Natural killer cell treated with Interleukin-12 subunit alpha and Interleukin-12 subunit beta and Interleukin-15 and Interleukin-18, amount 100 ng/mL, for 72 hours (primary cell): ENCODE data around the gene CAST. TPM values are rescaled to one million over a fixed set of nuclear protein-coding genes. Genes with fewer than 3 reads are reported as not detected.

Experiments
- ATAC-seq, 2 donors: fragments of 150-1000 bp; cut with Tn5 transposase in 1 of 2; sonication (Bioruptor Pico), chemical (Tn5 transposase) in 1 of 2; 2 replicates each; pipeline ENCODE4 v1.10.0; 2021
- DNase-seq: peaks from one replicate; pipeline ENCODE4 v3.0.0; 2022; ENCODE audit warnings: low spot score
- H3K27ac Mint-ChIP-seq, 2 donors: 1 replicate in 1 of 2; 2 replicates in 1 of 2; pipeline ENCODE4 v1.8.0; 2022; ENCODE audit warnings: mixed read lengths in 2 of 2, mild to moderate bottlenecking in 1 of 2, moderate library complexity in 1 of 2
- H3K27me3 Mint-ChIP-seq, 2 donors: 1 replicate in 1 of 2; 2 replicates in 1 of 2; pipeline ENCODE4 v1.8.0; 2022; ENCODE audit warnings: mixed read lengths in 2 of 2
- H3K36me3 Mint-ChIP-seq: one replicate; pipeline ENCODE4 v1.8.0; 2022; ENCODE audit warnings: mixed read lengths
- H3K4me1 Mint-ChIP-seq, 2 donors: 1 replicate in 1 of 2; 2 replicates in 1 of 2; pipeline ENCODE4 v1.8.0; 2022; ENCODE audit warnings: low read depth in 2 of 2, mixed read lengths in 2 of 2, mild to moderate bottlenecking in 1 of 2
- H3K4me3 Mint-ChIP-seq: one replicate; pipeline ENCODE4 v1.8.0; 2022; ENCODE audit warnings: mixed read lengths
- H3K9me3 Mint-ChIP-seq: 2 replicates; pipeline ENCODE4 v1.8.0; 2022; ENCODE audit warnings: mixed read lengths
- total RNA-seq, 2 donors: library from RNA; stranded (reverse); gene quantifications; one replicate each; pipeline ENCODE4 v1.2.3, GENCODE V29; 2022

CAST gene
- total RNA-seq, 2 donors from 2014 or later: 86.3 to 101 TPM

DNA sequence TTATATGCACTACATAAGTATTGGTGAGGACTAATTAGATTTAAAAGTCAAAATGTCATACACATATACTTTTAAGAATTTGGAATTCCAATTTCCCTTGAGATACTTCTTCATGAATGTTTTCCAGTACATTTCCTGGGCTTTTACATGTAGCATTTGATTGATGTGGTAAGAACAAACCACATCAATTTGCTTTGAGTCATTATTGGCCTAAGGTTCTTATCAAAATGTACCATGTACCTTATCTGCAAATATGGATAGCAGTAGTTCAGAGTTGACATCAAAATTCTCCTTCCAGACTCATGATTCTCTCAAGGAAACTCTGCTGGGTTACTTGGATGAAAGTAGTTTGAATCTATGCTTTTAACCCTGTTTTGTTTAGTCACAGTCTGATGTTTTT lies 2.5 kb downstream of the CAST start:
- H3K9me3 Mint-ChIP-seq: no peaks in the 10 kb centered on the region
- no peak overlapping the region for H3K4me3 Mint-ChIP-seq
- H3K27me3 Mint-ChIP-seq: peaks cover 3 to 8% of the 10 kb centered on the region in 2 donors
- no peak for DNase-seq
- peaks cover 45 to 47% of the 10 kb centered on the region in 2 donors for H3K4me1 Mint-ChIP-seq
- H3K27ac Mint-ChIP-seq: no peak overlapping the region
- peaks cover 4% of the 10 kb centered on the region for H3K36me3 Mint-ChIP-seq
- ATAC-seq: no peak

DNA sequence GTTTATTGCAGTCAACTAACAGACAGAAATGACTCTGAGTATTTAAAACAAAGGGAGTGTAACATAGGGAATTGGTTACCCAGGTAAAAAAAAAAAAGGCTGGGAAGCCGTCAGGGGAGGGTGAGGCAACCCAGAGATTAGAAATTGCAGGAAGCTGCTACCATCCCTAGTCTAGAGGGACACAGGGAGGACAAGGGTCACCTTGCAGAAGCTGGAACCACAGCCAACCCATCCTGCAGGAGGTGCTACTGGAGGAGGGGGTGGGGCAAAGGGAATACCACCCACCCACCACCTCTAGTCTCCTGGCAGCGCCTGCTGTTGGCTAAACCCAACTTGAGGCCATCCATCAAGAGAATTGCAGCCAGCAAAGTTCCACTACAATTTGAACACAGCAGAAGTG lies 6.5 kb downstream of the CAST start:
- no peak for DNase-seq
- Mint-ChIP-seq H3K36me3 (no peaks in the 10 kb centered on the region), H3K9me3 (no peaks in the 10 kb centered on the region), H3K27ac (peak overlapping the region in 1 of 2 donors; percentile 50), H3K4me3 (no peak overlapping the region), H3K27me3 (no peaks in the 10 kb centered on the region), H3K4me1 (peaks cover 42 to 43% of the 10 kb centered on the region in 2 donors)
- ATAC-seq: no peak

DNA sequence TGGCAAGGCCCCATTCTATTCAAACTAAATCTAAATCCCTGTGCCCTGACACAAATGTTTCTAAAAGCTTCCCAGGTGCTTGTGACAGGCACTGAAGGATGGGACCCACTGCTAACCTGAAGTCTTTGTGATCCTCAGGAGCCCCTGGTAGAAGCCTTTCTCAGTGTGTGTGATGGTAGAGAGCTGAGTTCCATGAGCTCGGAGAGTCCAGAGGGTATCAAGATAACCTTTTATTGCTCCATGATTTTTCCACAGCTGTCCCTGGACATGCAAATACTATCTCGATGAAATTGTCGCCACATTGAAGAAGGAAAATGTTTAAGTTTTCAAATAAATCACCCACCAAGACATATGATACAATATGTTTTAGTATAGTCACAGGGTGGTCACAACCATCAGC lies 7.7 kb downstream of the CAST start:
- H3K4me1 Mint-ChIP-seq: peaks cover 35 to 39% of the 10 kb centered on the region in 2 donors
- H3K9me3 Mint-ChIP-seq: no peaks in the 10 kb centered on the region
- no peak for DNase-seq
- H3K27ac Mint-ChIP-seq: no peak overlapping the region
- H3K4me3 Mint-ChIP-seq: no peak overlapping the region
- ATAC-seq: no peak
- no peaks in the 10 kb centered on the region for H3K27me3 Mint-ChIP-seq
- no peaks in the 10 kb centered on the region for H3K36me3 Mint-ChIP-seq

DNA sequence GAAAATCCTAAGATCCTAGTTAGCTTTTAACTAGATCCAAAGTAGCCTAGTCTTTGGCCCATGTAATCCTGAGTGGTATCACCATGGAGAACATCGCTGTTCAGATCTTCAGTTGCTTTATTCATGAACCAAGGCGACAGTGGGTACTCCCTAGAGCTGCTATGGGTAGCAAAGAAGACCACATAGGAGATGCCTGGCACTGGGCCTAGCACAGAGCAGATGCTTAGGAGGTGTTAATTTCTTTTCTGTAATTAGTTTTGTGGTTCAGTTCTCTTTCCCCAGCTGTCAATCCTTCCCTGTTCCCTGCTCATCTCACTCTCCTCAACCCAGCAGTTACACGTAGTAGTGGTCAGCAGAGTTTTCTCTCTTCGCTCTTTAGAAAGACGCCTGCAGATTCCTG lies 9.3 kb downstream of the CAST start:
- Mint-ChIP-seq H3K27ac (peak overlapping the region; percentile 32), H3K36me3 (no peaks in the 10 kb centered on the region), H3K4me1 (peaks cover 38% of the 10 kb centered on the region in 2 donors), H3K4me3 (no peak overlapping the region), H3K9me3 (no peaks in the 10 kb centered on the region), H3K27me3 (no peaks in the 10 kb centered on the region)
- no peak for ATAC-seq
- DNase-seq: no peak

DNA sequence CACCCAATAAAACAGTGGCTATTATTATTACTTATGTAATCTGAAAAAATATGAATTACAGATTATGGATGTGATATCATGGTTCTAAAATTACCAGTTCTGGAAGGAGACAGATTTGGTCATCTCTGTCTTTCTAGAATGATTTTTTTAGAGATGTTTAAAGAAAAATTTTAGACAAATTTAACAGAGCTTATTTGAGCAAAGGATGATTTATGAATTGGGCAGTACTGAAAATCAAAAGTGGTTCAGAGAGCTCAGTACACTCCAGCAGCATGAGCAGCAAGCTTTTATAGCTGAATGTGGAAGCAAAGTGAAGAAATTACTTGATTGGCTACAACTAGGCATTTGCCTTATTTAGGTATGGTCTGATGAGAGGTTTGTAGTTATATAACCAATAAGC lies 11.0 kb downstream of the CAST start:
- Mint-ChIP-seq H3K4me3 (no peak overlapping the region), H3K27me3 (no peaks in the 10 kb centered on the region), H3K9me3 (no peaks in the 10 kb centered on the region), H3K36me3 (no peaks in the 10 kb centered on the region), H3K27ac (no peak overlapping the region), H3K4me1 (peaks cover 34 to 35% of the 10 kb centered on the region in 2 donors)
- DNase-seq: no peak
- no peak for ATAC-seq

DNA sequence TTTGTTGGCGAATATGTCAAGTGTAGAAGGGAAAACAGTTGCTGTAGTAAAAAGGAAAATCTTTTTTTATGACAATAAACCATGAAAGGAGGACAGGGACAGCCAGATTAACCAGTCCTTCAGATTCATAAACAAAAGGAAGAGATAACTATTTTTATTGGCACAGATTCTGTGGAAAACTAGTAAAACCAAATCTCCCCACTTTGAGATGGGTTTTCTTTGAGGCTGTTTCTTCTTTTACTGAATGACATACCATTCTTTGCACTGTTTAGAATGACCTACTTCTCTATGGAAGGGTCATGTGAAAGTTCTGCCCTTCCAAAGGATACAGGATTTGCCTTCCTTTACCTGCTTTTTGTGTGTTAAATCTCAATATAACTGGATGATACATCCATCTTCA lies 13.7 kb downstream of the CAST start:
- no peaks in the 10 kb centered on the region for H3K36me3 Mint-ChIP-seq
- H3K4me1 Mint-ChIP-seq: peaks cover 33 to 37% of the 10 kb centered on the region in 2 donors
- H3K4me3 Mint-ChIP-seq: no peak overlapping the region
- ATAC-seq (no peak), DNase-seq (no peak)
- H3K27me3 Mint-ChIP-seq: no peaks in the 10 kb centered on the region
- H3K9me3 Mint-ChIP-seq: no peaks in the 10 kb centered on the region
- peak overlapping the region; percentile 15 to 49 for H3K27ac Mint-ChIP-seq

DNA sequence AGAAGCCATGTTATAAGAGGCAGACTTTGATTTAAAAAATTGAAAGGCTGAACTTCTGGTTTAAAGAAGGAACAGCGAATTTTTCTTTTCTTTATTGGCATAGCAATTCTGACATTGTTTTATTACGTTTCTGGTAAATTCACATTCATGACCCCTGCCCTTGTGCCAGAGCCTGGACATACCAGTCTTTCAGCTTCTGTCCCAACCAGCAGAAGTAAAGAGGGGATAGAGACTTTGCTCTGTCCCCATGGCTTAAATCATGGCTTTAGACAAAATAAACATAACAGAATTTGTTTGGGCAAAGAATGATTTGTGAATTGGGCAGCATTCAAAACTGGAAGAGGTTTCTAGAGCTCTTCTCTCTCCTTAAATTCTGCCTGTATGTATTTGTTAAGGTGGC lies 15.3 kb downstream of the CAST start:
- Mint-ChIP-seq H3K9me3 (no peaks in the 10 kb centered on the region), H3K27ac (no peak overlapping the region), H3K4me3 (no peak overlapping the region), H3K36me3 (no peaks in the 10 kb centered on the region), H3K4me1 (peaks cover 23 to 30% of the 10 kb centered on the region in 2 donors), H3K27me3 (no peaks in the 10 kb centered on the region)
- DNase-seq (no peak), ATAC-seq (no peak)

DNA sequence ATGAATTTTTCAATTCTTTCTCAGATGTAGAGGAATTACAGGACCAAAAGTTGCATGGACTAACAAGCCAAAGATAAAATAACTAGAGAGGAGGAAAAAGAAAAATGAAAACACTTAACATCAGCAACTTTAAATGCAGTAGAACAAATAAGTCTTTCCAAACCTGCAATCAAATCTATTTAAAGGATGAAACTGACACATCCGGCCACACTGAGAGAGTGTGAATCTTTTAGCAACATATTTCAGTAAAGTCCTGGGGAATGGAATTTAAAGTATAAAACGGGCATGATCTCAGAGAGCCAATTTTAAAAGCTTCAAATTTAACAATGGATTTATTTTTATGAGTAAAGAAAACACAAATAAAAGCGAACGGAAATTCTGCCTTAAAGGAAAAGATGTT lies 17.1 kb downstream of the CAST start:
- ATAC-seq: no peak
- Mint-ChIP-seq H3K9me3 (no peaks in the 10 kb centered on the region), H3K36me3 (no peaks in the 10 kb centered on the region)

DNA sequence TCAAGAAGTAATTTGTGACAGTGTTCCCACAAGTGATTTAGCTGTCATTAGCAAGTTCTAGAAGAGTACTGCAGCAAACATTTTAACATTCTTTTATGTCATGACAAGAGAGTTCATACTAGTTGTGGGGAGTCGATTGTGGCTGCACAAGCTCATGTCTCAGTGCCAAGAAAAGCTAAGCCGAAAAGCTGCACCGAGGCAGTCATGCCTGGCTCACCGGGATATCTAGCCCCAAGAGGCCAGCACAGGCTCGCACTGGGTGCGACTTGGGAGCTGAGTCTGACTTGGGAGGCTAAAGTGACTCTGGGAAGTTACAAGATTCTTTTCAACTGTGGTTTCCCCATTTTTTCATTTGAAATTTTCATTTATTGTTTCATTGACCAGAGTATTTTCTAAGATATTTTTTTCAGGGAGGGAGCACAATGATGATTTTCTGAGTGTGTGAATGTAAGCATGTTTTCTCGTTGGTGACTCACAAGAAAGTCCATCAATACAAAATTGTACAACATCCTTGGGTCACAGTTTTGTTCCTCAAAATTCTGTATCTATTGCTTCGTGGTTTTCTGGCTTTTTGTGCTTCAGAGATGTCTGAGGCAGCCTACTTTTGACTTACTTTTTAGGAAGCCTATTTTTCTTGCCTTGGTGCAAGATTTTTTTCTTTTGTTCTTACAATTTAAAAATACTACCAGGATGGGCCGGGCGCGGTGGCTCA lies 18.7 kb downstream of the CAST start:
- Mint-ChIP-seq H3K36me3 (peaks cover 2% of the 10 kb centered on the region), H3K27me3 (no peaks in the 10 kb centered on the region), H3K4me1 (peaks cover 24 to 35% of the 10 kb centered on the region in 2 donors), H3K4me3 (no peak overlapping the region), H3K27ac (no peak overlapping the region), H3K9me3 (no peaks in the 10 kb centered on the region)
- no peak for DNase-seq
- ATAC-seq: no peak

More for the DNA sequence above, 17.1 kb downstream of the CAST start:
- no peaks in the 10 kb centered on the region for H3K27me3 Mint-ChIP-seq
- peak overlapping the region; percentile 21 for H3K4me3 Mint-ChIP-seq
- H3K27ac Mint-ChIP-seq: peak overlapping the region in 1 of 2 donors; percentile 35
- H3K4me1 Mint-ChIP-seq: peaks cover 26 to 37% of the 10 kb centered on the region in 2 donors
- DNase-seq: no peak

DNA sequence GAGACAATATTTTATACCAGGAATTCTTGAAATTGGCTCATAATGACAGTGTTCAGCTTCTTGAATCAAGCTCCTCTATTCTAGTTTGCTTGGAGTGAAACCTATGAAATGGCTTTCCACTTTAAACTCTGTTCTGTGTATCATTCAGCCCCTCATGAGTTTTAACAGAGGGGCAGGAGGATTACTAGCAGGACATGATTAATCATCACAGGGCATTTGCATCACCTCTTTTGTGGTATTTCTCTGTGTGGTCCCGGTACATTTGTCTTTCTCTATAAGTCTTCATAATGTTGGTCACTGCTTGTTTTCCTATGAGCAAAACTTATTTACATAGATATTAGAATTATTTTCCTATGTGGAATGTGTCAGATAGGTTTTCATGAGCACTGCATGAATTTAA lies 21.2 kb downstream of the CAST start:
- Mint-ChIP-seq H3K4me3 (no peak overlapping the region), H3K27me3 (no peaks in the 10 kb centered on the region), H3K36me3 (peaks cover 5% of the 10 kb centered on the region), H3K4me1 (peaks cover 39 to 43% of the 10 kb centered on the region in 2 donors), H3K27ac (peak overlapping the region; percentile 32 to 57), H3K9me3 (no peaks in the 10 kb centered on the region)
- ATAC-seq (peak; percentile 53 to 59), DNase-seq (no peak)

DNA sequence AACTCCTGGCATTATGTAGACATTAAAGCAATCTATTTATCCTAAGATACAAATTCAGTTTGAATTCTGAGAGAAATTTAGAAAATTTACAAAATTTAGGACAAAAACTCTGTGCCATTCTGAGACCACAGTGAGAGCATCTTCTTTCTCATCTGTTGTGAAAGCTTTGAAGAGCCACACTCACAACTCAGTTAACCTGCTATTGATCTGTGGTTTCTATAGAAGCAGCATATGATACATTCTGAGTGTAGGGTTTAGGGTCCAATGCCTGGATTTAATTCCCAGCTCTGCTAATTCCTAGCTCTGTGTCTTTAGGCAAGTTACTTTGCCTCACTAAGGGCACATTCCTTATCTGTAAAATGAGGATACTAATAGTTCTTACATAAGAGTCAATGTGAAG lies 21.6 kb downstream of the CAST start:
- ATAC-seq: no peak
- Mint-ChIP-seq H3K27me3 (no peaks in the 10 kb centered on the region), H3K9me3 (no peaks in the 10 kb centered on the region), H3K4me3 (no peak overlapping the region), H3K36me3 (peaks cover 5% of the 10 kb centered on the region), H3K4me1 (peaks cover 39 to 42% of the 10 kb centered on the region in 2 donors), H3K27ac (peak overlapping the region; percentile 32 to 57)
- DNase-seq: no peak

DNA sequence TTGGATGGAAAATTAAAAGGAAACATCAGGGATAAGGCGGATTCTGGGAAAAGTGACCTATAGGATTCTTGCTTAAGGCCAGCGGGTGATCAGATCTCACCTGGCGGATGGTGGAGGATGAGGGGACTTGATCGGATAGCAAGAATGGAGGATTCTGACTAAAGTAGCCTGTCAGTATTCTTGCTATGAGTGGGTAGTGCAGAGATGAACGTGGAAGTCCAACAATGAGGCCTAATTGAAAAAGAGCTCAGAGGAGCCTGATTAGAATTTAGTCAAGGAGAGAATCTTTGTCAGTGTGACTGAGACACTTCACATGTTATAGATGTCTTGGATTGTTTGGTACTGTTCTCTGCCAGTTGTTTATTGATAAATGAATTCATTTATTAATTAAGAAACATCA lies 24.9 kb downstream of the CAST start:
- no peaks in the 10 kb centered on the region for H3K9me3 Mint-ChIP-seq
- peak overlapping the region in 1 of 2 donors; percentile 39 for H3K27ac Mint-ChIP-seq
- peaks cover 32 to 34% of the 10 kb centered on the region in 2 donors for H3K4me1 Mint-ChIP-seq
- peaks cover 5% of the 10 kb centered on the region for H3K36me3 Mint-ChIP-seq
- no peak for DNase-seq
- no peaks in the 10 kb centered on the region for H3K27me3 Mint-ChIP-seq
- H3K4me3 Mint-ChIP-seq: peak overlapping the region; percentile 37
- ATAC-seq: peak in 1 of 2 donors; percentile 56

DNA sequence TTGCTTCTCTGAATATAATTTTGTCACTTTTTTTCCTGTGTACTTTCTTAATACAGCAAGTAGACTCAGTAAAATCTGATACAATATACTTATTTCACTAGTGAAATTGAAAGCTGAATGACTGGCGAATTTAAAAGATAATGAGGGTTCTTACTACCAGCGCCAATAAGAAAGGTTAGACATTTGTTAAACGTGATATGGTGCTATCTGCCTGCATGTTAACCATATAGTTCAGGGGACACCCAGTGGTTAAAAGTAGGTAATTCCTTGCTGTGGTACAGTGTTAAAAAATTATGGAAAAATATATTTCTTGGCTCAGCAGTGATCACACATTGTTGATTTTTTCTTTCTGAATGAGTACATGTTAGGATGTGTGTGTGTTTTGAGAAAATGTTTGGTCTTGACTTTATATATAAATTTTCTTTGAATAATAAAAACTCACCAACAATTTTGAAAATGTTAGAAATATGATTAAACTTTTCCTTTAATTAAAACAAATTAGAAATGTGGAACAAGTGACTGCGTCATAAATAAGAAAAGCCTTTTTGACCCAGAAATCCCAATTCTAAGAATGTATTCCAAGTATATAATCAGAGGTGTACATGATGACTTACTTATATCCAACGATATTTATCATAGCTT lies 25.8 kb downstream of the CAST start:
- H3K36me3 Mint-ChIP-seq: peaks cover 5% of the 10 kb centered on the region
- peak overlapping the region; percentile 15 for H3K4me3 Mint-ChIP-seq
- H3K27ac Mint-ChIP-seq: peak overlapping the region in 1 of 2 donors; percentile 53
- no peaks in the 10 kb centered on the region for H3K27me3 Mint-ChIP-seq
- DNase-seq (no peak), ATAC-seq (peak in 1 of 2 donors; percentile 80)
- peaks cover 28 to 31% of the 10 kb centered on the region in 2 donors for H3K4me1 Mint-ChIP-seq
- H3K9me3 Mint-ChIP-seq: no peaks in the 10 kb centered on the region

DNA sequence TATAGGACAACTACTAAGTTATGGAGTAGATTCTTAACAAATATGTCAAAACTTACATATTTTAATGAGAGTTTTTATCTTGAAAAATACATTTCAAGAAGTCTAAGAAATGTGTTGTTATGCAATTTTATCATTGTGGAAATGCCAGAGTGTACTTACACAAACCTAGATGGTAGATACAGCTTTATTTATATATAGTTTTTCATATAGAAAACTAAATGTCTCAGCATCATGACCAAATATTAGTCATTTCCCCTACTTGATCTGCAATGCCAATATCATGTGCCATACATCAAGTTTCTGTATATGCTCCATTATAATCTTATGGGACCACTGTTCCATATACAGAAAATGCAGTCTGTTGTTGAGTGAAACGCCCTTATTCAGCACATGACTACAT lies 28.7 kb downstream of the CAST start:
- Mint-ChIP-seq H3K36me3 (peaks cover 4% of the 10 kb centered on the region), H3K9me3 (no peaks in the 10 kb centered on the region), H3K4me3 (no peak overlapping the region), H3K27ac (no peak overlapping the region), H3K4me1 (peaks cover 24 to 31% of the 10 kb centered on the region in 2 donors), H3K27me3 (no peaks in the 10 kb centered on the region)
- ATAC-seq: no peak
- no peak for DNase-seq
